ENCODE results near the gene LRRC61. TPM values are rescaled to one million over a fixed set of nuclear protein-coding genes. Genes with fewer than 3 reads are reported as not detected.

LRRC61 gene
- total RNA-seq, 1 donor = 4.0 TPM

- Histone ChIP-seq H3K4me1 (ENCODE audit: insufficient read depth, low read length) (no peaks in the 10 kb centered on the region), H3K9me3 (ENCODE audit: low read depth, low read length) (no peaks in the 10 kb centered on the region), H4K20me1 (ENCODE audit: insufficient read depth, low read length) (no peaks in the 10 kb centered on the region), H3K27ac (ENCODE audit: low read depth, low read length) (no peak overlapping the region), H3K36me3 (ENCODE audit: insufficient read depth, low read length) (no peaks in the 10 kb centered on the region), H3K27me3 (ENCODE audit: insufficient read depth, low read length) (no peaks in the 10 kb centered on the region), H3K4me2 (ENCODE audit: insufficient read depth, low read length) (no peak overlapping the region), H3K4me3 (ENCODE audit: insufficient read depth, low read length) (no peak overlapping the region), H3K79me2 (ENCODE audit: insufficient read depth, low read length) (no peaks in the 10 kb centered on the region), H2AFZ (ENCODE audit: low read length) (no peak overlapping the region)
- DNase-seq (ENCODE audit: insufficient read length, low spot score, missing footprints) = peak; percentile 71
- TF ChIP-seq, protein P1, sequence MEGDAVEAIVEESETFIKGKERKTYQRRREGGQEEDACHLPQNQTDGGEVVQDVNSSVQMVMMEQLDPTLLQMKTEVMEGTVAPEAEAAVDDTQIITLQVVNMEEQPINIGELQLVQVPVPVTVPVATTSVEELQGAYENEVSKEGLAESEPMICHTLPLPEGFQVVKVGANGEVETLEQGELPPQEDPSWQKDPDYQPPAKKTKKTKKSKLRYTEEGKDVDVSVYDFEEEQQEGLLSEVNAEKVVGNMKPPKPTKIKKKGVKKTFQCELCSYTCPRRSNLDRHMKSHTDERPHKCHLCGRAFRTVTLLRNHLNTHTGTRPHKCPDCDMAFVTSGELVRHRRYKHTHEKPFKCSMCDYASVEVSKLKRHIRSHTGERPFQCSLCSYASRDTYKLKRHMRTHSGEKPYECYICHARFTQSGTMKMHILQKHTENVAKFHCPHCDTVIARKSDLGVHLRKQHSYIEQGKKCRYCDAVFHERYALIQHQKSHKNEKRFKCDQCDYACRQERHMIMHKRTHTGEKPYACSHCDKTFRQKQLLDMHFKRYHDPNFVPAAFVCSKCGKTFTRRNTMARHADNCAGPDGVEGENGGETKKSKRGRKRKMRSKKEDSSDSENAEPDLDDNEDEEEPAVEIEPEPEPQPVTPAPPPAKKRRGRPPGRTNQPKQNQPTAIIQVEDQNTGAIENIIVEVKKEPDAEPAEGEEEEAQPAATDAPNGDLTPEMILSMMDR (IDR thresholded peaks at IDR 0.05; ENCODE audit: extremely low read depth, low read depth, low read length) = no peak
These were observed 1.3 kb downstream of the LRRC61 start for GRCh38 chr7:150324373-150324961.

- Histone ChIP-seq H3K4me2 (ENCODE audit: insufficient read depth, low read length) (no peak overlapping the region), H3K27ac (ENCODE audit: low read depth, low read length) (no peak overlapping the region), H4K20me1 (ENCODE audit: insufficient read depth, low read length) (no peaks in the 10 kb centered on the region), H3K9me3 (ENCODE audit: low read depth, low read length) (no peaks in the 10 kb centered on the region), H3K79me2 (ENCODE audit: insufficient read depth, low read length) (no peaks in the 10 kb centered on the region), H2AFZ (ENCODE audit: low read length) (no peak overlapping the region), H3K36me3 (ENCODE audit: insufficient read depth, low read length) (no peaks in the 10 kb centered on the region), H3K4me3 (ENCODE audit: insufficient read depth, low read length) (no peak overlapping the region), H3K4me1 (ENCODE audit: insufficient read depth, low read length) (no peaks in the 10 kb centered on the region), H3K27me3 (ENCODE audit: insufficient read depth, low read length) (no peaks in the 10 kb centered on the region)
- DNase-seq (ENCODE audit: insufficient read length, low spot score, missing footprints) = no peak
- TF ChIP-seq, protein P1 (IDR thresholded peaks at IDR 0.05; ENCODE audit: extremely low read depth, low read depth, low read length) = no peak
These were observed 2.0 kb downstream of the LRRC61 start for GRCh38 chr7:150325110-150325611.

DNA sequence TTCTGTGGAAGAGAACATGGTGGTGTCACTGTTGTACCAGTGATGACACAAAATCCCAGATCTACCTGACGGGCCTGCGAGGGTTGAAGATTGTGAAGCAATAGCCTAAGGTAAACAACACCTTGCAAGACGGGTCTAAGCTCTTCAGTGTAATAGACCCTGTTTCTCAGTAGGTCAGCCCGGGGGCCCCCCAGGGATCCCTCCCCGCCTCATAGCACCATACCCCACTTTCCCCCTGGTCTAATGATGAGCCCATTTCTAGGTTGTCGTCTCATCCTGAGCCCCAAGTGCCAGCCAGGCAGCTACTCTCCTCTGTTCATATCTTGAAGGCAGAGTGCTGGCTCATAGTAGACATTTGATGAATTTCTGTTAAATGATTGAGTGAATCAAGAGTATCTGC is 2.7 kb downstream of the LRRC61 start:
- no peak for DNase-seq (ENCODE audit: insufficient read length, low spot score, missing footprints)
- H3K27me3 ChIP-seq (ENCODE audit: insufficient read depth, low read length) = no peaks in the 10 kb centered on the region
- no peak overlapping the region for H3K4me2 ChIP-seq (ENCODE audit: insufficient read depth, low read length)
- no peak overlapping the region for H3K4me3 ChIP-seq (ENCODE audit: insufficient read depth, low read length)
- H3K4me1 ChIP-seq (ENCODE audit: insufficient read depth, low read length) = no peaks in the 10 kb centered on the region
- H2AFZ ChIP-seq (ENCODE audit: low read length) = no peak overlapping the region
- TF ChIP-seq, protein P1 (IDR thresholded peaks at IDR 0.05; ENCODE audit: extremely low read depth, low read depth, low read length) = no peak
- no peaks in the 10 kb centered on the region for H3K79me2 ChIP-seq (ENCODE audit: insufficient read depth, low read length)
- no peaks in the 10 kb centered on the region for H4K20me1 ChIP-seq (ENCODE audit: insufficient read depth, low read length)
- no peaks in the 10 kb centered on the region for H3K9me3 ChIP-seq (ENCODE audit: low read depth, low read length)
- no peak overlapping the region for H3K27ac ChIP-seq (ENCODE audit: low read depth, low read length)
- no peaks in the 10 kb centered on the region for H3K36me3 ChIP-seq (ENCODE audit: insufficient read depth, low read length)

DNA sequence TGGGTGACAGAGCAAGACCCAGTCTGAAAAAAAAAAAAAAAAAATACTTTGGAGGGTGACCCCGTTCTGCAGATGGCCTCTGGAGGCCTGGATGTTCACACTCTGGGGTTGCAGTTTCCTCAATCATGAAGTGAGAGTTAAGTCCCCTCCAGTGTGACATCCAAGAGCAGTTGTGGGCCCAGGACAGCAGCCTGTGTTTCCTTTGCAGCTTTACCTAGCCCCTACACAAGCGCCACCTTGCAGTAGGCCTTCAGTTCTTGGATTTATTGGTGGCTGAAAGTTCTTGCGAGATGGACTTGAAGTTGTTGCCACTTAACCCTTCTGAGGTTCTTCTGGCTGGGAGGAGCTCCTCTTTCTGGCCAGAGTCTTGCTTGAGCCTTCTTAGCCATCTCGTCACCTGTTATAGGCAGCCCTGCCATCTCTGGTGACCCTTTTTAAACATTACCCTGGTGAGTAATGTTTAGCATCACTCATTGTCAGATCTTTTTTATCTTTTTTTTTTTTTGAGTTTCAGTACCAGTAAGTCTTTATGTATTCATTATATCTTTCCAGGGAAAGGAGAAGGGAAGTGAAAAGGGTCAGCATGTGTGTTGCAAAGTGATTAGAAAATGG is 3.6 kb downstream of the LRRC61 start:
- H3K4me1 ChIP-seq (ENCODE audit: insufficient read depth, low read length) = no peaks in the 10 kb centered on the region
- H3K4me2 ChIP-seq (ENCODE audit: insufficient read depth, low read length) = no peak overlapping the region
- H3K9me3 ChIP-seq (ENCODE audit: low read depth, low read length) = no peaks in the 10 kb centered on the region
- H3K4me3 ChIP-seq (ENCODE audit: insufficient read depth, low read length) = no peak overlapping the region
- DNase-seq (ENCODE audit: insufficient read length, low spot score, missing footprints) = no peak
- TF ChIP-seq, protein P1 (IDR thresholded peaks at IDR 0.05; ENCODE audit: extremely low read depth, low read depth, low read length) = no peak
- no peaks in the 10 kb centered on the region for H4K20me1 ChIP-seq (ENCODE audit: insufficient read depth, low read length)
- H2AFZ ChIP-seq (ENCODE audit: low read length) = no peak overlapping the region
- H3K79me2 ChIP-seq (ENCODE audit: insufficient read depth, low read length) = no peaks in the 10 kb centered on the region
- H3K36me3 ChIP-seq (ENCODE audit: insufficient read depth, low read length) = no peaks in the 10 kb centered on the region
- H3K27me3 ChIP-seq (ENCODE audit: insufficient read depth, low read length) = no peaks in the 10 kb centered on the region
- no peak overlapping the region for H3K27ac ChIP-seq (ENCODE audit: low read depth, low read length)

Measured in osteoblast (primary cell).